Lower leg skin (tissue), 3 donors: ENCODE data around the gene KRT13.

Experiments used
- CTCF ChIP-seq, 3 donors: fragments of 450-650 bp; IDR thresholded peaks; one replicate each; pipeline ENCODE4 v1.5.1; 2016; ENCODE audit warnings: antibody characterized with exemption in 3 of 3, mild to moderate bottlenecking in 3 of 3, moderate library complexity in 2 of 3
- POLR2A ChIP-seq, 2 donors: fragments of 450-650 bp; IDR thresholded peaks; one replicate each; pipeline ENCODE4 v1.6.1; 2016 to 2017; ENCODE audit warnings: antibody characterized with exemption in 2 of 2, mild to moderate bottlenecking in 1 of 2, moderate library complexity in 1 of 2

- TF ChIP-seq POLR2A (IDR thresholded peaks at IDR 0.05) = no peak
- TF ChIP-seq CTCF (IDR thresholded peaks at IDR 0.05) = no peak
These were observed 15.6 kb upstream of the KRT13 start for GRCh38 chr17:41520821-41521521.
